Hepatocyte (in vitro differentiated cells): ENCODE measurements around the gene LVRN.

Experiments
- EZH2phosphoT487 ChIP-seq: fragments of 200-600 bp; sonication (generic); IDR thresholded peaks from one replicate; pipeline ENCODE4 v1.6.1; 2018; ENCODE audit warnings: antibody characterized with exemption, mild to moderate bottlenecking, low read depth, moderate library complexity; ENCODE audit not compliant: unreplicated experiment, severe bottlenecking
- TF ChIP-seq, protein P1 (sequence below): fragments of 200-600 bp; sonication (generic); IDR thresholded peaks from 2 replicates; pipeline ENCODE4 v1.5.1; 2016; ENCODE audit warnings: antibody characterized with exemption, mild to moderate bottlenecking; ENCODE audit not compliant: poor library complexity

DNA sequence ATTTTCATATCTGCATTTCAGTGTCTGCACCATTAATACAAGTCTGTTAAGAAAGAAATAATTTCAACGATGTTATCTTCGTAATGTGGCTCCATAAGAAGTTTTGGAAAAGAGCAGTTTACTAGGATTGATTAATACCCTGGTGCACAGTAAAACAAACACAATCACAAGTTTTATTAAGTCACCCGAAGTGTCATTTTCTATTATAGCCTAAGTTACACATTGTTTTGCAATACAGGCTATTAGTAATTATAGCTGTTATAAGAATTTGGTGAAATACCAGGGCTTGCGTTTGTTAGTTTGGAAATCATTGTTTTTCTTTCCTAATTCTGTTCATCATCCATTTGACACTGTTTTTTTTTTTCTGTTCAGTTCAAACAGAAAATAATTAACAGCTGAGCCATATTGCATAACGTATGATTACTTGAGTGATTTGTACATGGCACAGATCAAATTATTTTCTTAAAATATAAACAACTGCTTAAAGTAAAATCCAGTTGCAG is 30.6 kb downstream of the LVRN start:
- TF ChIP-seq, protein P1, sequence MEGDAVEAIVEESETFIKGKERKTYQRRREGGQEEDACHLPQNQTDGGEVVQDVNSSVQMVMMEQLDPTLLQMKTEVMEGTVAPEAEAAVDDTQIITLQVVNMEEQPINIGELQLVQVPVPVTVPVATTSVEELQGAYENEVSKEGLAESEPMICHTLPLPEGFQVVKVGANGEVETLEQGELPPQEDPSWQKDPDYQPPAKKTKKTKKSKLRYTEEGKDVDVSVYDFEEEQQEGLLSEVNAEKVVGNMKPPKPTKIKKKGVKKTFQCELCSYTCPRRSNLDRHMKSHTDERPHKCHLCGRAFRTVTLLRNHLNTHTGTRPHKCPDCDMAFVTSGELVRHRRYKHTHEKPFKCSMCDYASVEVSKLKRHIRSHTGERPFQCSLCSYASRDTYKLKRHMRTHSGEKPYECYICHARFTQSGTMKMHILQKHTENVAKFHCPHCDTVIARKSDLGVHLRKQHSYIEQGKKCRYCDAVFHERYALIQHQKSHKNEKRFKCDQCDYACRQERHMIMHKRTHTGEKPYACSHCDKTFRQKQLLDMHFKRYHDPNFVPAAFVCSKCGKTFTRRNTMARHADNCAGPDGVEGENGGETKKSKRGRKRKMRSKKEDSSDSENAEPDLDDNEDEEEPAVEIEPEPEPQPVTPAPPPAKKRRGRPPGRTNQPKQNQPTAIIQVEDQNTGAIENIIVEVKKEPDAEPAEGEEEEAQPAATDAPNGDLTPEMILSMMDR = no peak
- no peak for TF ChIP-seq EZH2phosphoT487
